Vagina (tissue), 2 donors: Measurements from ENCODE around the gene RNF166. TPM values are rescaled to one million over a fixed set of nuclear protein-coding genes. Genes with fewer than 3 reads are reported as not detected.
A peak's percentile ranks its signal among the peaks of the same experiment; 100 is the strongest.

Experiments used
- DNase-seq, 2 donors: peaks; one replicate each; pipeline ENCODE4 v3.0.0-alpha.2; 2017; ENCODE audit errors: extremely low spot score in 2 of 2
- H3K27ac ChIP-seq: fragments of 200-600 bp; sonication (generic); one replicate; pipeline ENCODE4 v1.5.1; 2019
- H3K27me3 ChIP-seq: fragments of 200-600 bp; sonication (generic); one replicate; pipeline ENCODE4 v1.5.1; 2019
- H3K36me3 ChIP-seq, 2 donors: fragments of 200-600 bp; sonication (generic); one replicate each; pipeline ENCODE4 v1.5.1; 2017 to 2019
- H3K4me1 ChIP-seq: fragments of 200-600 bp; sonication (generic); one replicate; pipeline ENCODE4 v1.5.1; 2019
- H3K4me3 ChIP-seq, 2 donors: fragments of 200-600 bp; sonication (generic); 1 replicate in 1 of 2; 2 replicates in 1 of 2; pipeline ENCODE4 v1.5.1; 2016 to 2019
- H3K9me3 ChIP-seq: fragments of 200-600 bp; sonication (generic); one replicate; pipeline ENCODE4 v1.5.1; 2019
- CTCF ChIP-seq, 3 experiments: fragments of 450-650 bp in 2 of 3; fragments of 200-600 bp in 1 of 3; sonication (generic) in 1 of 3; IDR thresholded peaks; one replicate each; pipeline ENCODE4 v1.5.1; 2017 to 2019; ENCODE audit warnings: antibody characterized with exemption in 3 of 3, mild to moderate bottlenecking in 2 of 3, moderate library complexity in 2 of 3
- POLR2A ChIP-seq, 2 donors: fragments of 450-650 bp; IDR thresholded peaks; one replicate each; pipeline ENCODE4 v1.6.1; 2017; ENCODE audit warnings: antibody characterized with exemption in 2 of 2, mild to moderate bottlenecking in 2 of 2, moderate library complexity in 2 of 2
- POLR2AphosphoS5 ChIP-seq, 2 donors: sonication (generic); formaldehyde crosslinking; IDR thresholded peaks; one replicate each; pipeline ENCODE4 v1.9.0; 2017; ENCODE audit warnings: antibody characterized with exemption in 2 of 2, mild to moderate bottlenecking in 2 of 2, low read depth in 1 of 2; ENCODE audit not compliant: insufficient read depth in 1 of 2
- intact Hi-C: fragments of 100-400 bp; cut with DNase I; formaldehyde crosslinking; loops from one replicate; pipeline ENCODE4 v1.15.1; 2023
- total RNA-seq: library from RNA; depleted of rRNA; stranded (reverse); fragments of >200 nt; gene quantifications from one replicate; pipeline ENCODE4 v1.2.3, GENCODE V29; 2016

The RNF166 gene
- total RNA-seq, 1 donor from 2014 or later, result 26.5 TPM

- Histone ChIP-seq H3K27me3 (no peaks in the 10 kb centered on the region), H3K36me3 (no peaks in the 10 kb centered on the region), H3K4me3 (no peak overlapping the region), H3K4me1 (peaks cover 27% of the 10 kb centered on the region), H3K27ac (peak overlapping the region; percentile 71), H3K9me3 (no peaks in the 10 kb centered on the region)
- no peak for DNase-seq
- no peak for TF ChIP-seq POLR2A (IDR thresholded peaks at IDR 0.05)
- TF ChIP-seq POLR2AphosphoS5 (IDR thresholded peaks at IDR 0.05; ENCODE audit: insufficient read depth in 1 of 2, low read depth in 1 of 2), result no peak
- no peak for TF ChIP-seq CTCF (IDR thresholded peaks at IDR 0.05)
- intact Hi-C loops, result no loop called here
Measured at GRCh38 chr16:88651989-88652761, 54.0 kb downstream of the RNF166 start.

- TF ChIP-seq CTCF (IDR thresholded peaks at IDR 0.05) (no peak), POLR2AphosphoS5 (IDR thresholded peaks at IDR 0.05; ENCODE audit: insufficient read depth in 1 of 2, low read depth in 1 of 2) (peak in 1 of 2 donors; percentile 37)
- DNase-seq, result no peak
- intact Hi-C loops, result no loop called here
- Histone ChIP-seq H3K36me3 (no peaks in the 10 kb centered on the region), H3K9me3 (no peaks in the 10 kb centered on the region), H3K27ac (peak overlapping the region; percentile 71), H3K4me3 (peak overlapping the region; percentile 73 to 74), H3K4me1 (peaks cover 27% of the 10 kb centered on the region), H3K27me3 (no peaks in the 10 kb centered on the region)
Measured at GRCh38 chr16:88651276-88651988, 54.8 kb downstream of the RNF166 start.

- H3K4me3 ChIP-seq, result peak within 1 kb of the TSS; percentile 73 to 74
- H3K4me1 ChIP-seq, result peaks cover 27% of the 10 kb centered on the region
- H3K36me3 ChIP-seq, result no peaks in the 10 kb centered on the region
- peak in 1 of 2 donors; percentile 59 for TF ChIP-seq POLR2AphosphoS5 (IDR thresholded peaks at IDR 0.05; ENCODE audit: insufficient read depth in 1 of 2, low read depth in 1 of 2)
- TF ChIP-seq CTCF (IDR thresholded peaks at IDR 0.05), result no peak
- H3K27me3 ChIP-seq, result no peaks in the 10 kb centered on the region
- no peaks in the 10 kb centered on the region for H3K9me3 ChIP-seq
- peak within 1 kb of the TSS; percentile 71 for H3K27ac ChIP-seq
- DNase-seq, result no peak
- intact Hi-C loops, result no loop called here
Measured at GRCh38 chr16:88650749-88651275, 55.4 kb downstream of the RNF166 start, which contains the start of gene CYBA. Gene CYBA (minus strand): TSS chr16:88651053. CDS start chr16:88651013, 40 bp downstream.

- no peak for DNase-seq
- H3K4me1 ChIP-seq, result peaks cover 27% of the 10 kb centered on the region
- H3K36me3 ChIP-seq, result no peaks in the 10 kb centered on the region
- H3K27ac ChIP-seq, result peak overlapping the region; percentile 71
- peak overlapping the region; percentile 73 to 74 for H3K4me3 ChIP-seq
- intact Hi-C loops, result no loop called here
- TF ChIP-seq POLR2A (IDR thresholded peaks at IDR 0.05) (no peak), CTCF (IDR thresholded peaks at IDR 0.05) (no peak), POLR2AphosphoS5 (IDR thresholded peaks at IDR 0.05; ENCODE audit: insufficient read depth in 1 of 2, low read depth in 1 of 2) (no peak)
- no peaks in the 10 kb centered on the region for H3K9me3 ChIP-seq
- H3K27me3 ChIP-seq, result no peaks in the 10 kb centered on the region
Measured at GRCh38 chr16:88649924-88650748, 56.1 kb downstream of the RNF166 start.
